ENCODE measurements around the gene DDX56. TPM values are rescaled to one million over a fixed set of nuclear protein-coding genes. Genes with fewer than 3 reads are reported as not detected.

DDX56 gene
- total RNA-seq, 1 donor from 2014 or later = 49.1 TPM

DNA sequence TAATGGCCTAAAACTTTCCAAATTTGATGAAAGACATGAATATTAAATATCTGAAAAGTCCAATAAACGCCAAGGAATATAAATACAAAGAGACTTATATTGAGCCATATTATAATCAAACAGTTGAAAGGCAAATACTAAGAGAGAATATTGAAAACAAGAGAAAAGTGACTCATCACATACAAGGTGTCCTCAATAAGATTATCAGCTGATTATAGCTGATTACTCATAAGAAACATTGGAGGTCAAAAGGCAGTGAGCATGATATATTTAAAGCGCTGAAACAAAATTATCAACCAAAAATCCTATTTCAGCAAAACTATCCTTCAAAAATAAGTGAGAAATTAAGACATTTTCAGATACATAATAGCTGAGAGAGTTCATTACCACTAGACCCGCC lies 24.8 kb downstream of the DDX56 start:
- Histone ChIP-seq H3K27me3 (ENCODE audit: control insufficient read depth in 3 of 3, insufficient read depth in 3 of 3, low read length in 3 of 3) (no peaks in the 10 kb centered on the region), H3K9me3 (ENCODE audit: control insufficient read depth in 3 of 3, low read length in 3 of 3) (no peaks in the 10 kb centered on the region), H3K4me1 (ENCODE audit: control insufficient read depth in 3 of 3, insufficient read depth in 3 of 3, low read length in 3 of 3) (no peaks in the 10 kb centered on the region), H3K4me3 (ENCODE audit: low read length in 3 of 3) (no peak overlapping the region), H3K36me3 (ENCODE audit: control insufficient read depth in 3 of 3, insufficient read depth in 3 of 3, low read length in 3 of 3) (no peaks in the 10 kb centered on the region), H3K27ac (ENCODE audit: low read depth, low read length) (no peak overlapping the region), H3K9ac (ENCODE audit: low read depth in 1 of 3, low read length in 3 of 3) (no peak overlapping the region)

- H3K4me3 ChIP-seq (ENCODE audit: low read length in 3 of 3) = no peak overlapping the region
- H3K27me3 ChIP-seq (ENCODE audit: control insufficient read depth in 3 of 3, insufficient read depth in 3 of 3, low read length in 3 of 3) = no peaks in the 10 kb centered on the region
- no peaks in the 10 kb centered on the region for H3K36me3 ChIP-seq (ENCODE audit: control insufficient read depth in 3 of 3, insufficient read depth in 3 of 3, low read length in 3 of 3)
- H3K27ac ChIP-seq (ENCODE audit: low read depth, low read length) = no peak overlapping the region
- no peaks in the 10 kb centered on the region for H3K9me3 ChIP-seq (ENCODE audit: control insufficient read depth in 3 of 3, low read length in 3 of 3)
- H3K9ac ChIP-seq (ENCODE audit: low read depth in 1 of 3, low read length in 3 of 3) = no peak overlapping the region
- no peaks in the 10 kb centered on the region for H3K4me1 ChIP-seq (ENCODE audit: control insufficient read depth in 3 of 3, insufficient read depth in 3 of 3, low read length in 3 of 3)
Measured at GRCh38 chr7:44547536-44548231, 26.0 kb downstream of the DDX56 start.

GRCh38 chr7:44541876-44542610 lies 31.7 kb downstream of the DDX56 start:
- H3K4me3 ChIP-seq (ENCODE audit: low read length in 3 of 3) = no peak overlapping the region
- H3K36me3 ChIP-seq (ENCODE audit: control insufficient read depth in 3 of 3, insufficient read depth in 3 of 3, low read length in 3 of 3) = no peaks in the 10 kb centered on the region
- no peak overlapping the region for H3K27ac ChIP-seq (ENCODE audit: low read depth, low read length)
- H3K9me3 ChIP-seq (ENCODE audit: control insufficient read depth in 3 of 3, low read length in 3 of 3) = no peaks in the 10 kb centered on the region
- no peaks in the 10 kb centered on the region for H3K4me1 ChIP-seq (ENCODE audit: control insufficient read depth in 3 of 3, insufficient read depth in 3 of 3, low read length in 3 of 3)
- H3K27me3 ChIP-seq (ENCODE audit: control insufficient read depth in 3 of 3, insufficient read depth in 3 of 3, low read length in 3 of 3) = no peaks in the 10 kb centered on the region
- no peak overlapping the region for H3K9ac ChIP-seq (ENCODE audit: low read depth in 1 of 3, low read length in 3 of 3)

GRCh38 chr7:44541028-44541869 lies 32.5 kb downstream of the DDX56 start, which contains the start of gene NPC1L1:
Gene NPC1L1 (minus strand): TSS chr7:44541330. CDS start chr7:44541259, 71 bp downstream.
- no peak within 1 kb of the TSS for H3K4me3 ChIP-seq (ENCODE audit: low read length in 3 of 3)
- H3K27me3 ChIP-seq (ENCODE audit: control insufficient read depth in 3 of 3, insufficient read depth in 3 of 3, low read length in 3 of 3) = no peaks in the 10 kb centered on the region
- no peaks in the 10 kb centered on the region for H3K4me1 ChIP-seq (ENCODE audit: control insufficient read depth in 3 of 3, insufficient read depth in 3 of 3, low read length in 3 of 3)
- H3K9me3 ChIP-seq (ENCODE audit: control insufficient read depth in 3 of 3, low read length in 3 of 3) = no peaks in the 10 kb centered on the region
- H3K27ac ChIP-seq (ENCODE audit: low read depth, low read length) = no peak within 1 kb of the TSS
- H3K9ac ChIP-seq (ENCODE audit: low read depth in 1 of 3, low read length in 3 of 3) = no peak within 1 kb of the TSS
- H3K36me3 ChIP-seq (ENCODE audit: control insufficient read depth in 3 of 3, insufficient read depth in 3 of 3, low read length in 3 of 3) = no peaks in the 10 kb centered on the region

DNA sequence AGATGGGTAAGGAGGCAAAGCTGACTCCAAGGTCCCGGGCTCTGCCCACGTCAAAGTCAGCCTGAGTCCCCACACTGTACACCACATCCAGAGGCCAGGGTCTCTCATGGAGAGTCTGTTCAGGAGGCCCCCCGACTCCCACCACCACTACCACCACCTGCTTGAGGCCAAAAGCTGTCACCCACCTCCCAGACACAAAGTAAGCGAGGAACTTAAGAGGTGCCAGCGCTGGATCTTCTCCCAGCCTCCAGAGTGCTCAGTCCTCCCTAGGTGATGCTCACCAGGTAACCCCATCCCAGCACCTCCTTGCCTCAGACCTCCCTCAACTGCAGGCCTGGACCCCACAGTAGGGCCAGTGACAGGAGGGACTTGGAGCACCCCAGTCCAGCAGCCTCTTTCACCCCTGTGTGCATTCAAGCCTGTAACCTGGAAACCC lies 33.1 kb downstream of the DDX56 start:
- H3K9ac ChIP-seq (ENCODE audit: low read depth in 1 of 3, low read length in 3 of 3) = no peak overlapping the region
- no peak overlapping the region for H3K27ac ChIP-seq (ENCODE audit: low read depth, low read length)
- H3K4me1 ChIP-seq (ENCODE audit: control insufficient read depth in 3 of 3, insufficient read depth in 3 of 3, low read length in 3 of 3) = no peaks in the 10 kb centered on the region
- no peaks in the 10 kb centered on the region for H3K9me3 ChIP-seq (ENCODE audit: control insufficient read depth in 3 of 3, low read length in 3 of 3)
- no peaks in the 10 kb centered on the region for H3K36me3 ChIP-seq (ENCODE audit: control insufficient read depth in 3 of 3, insufficient read depth in 3 of 3, low read length in 3 of 3)
- no peaks in the 10 kb centered on the region for H3K27me3 ChIP-seq (ENCODE audit: control insufficient read depth in 3 of 3, insufficient read depth in 3 of 3, low read length in 3 of 3)
- no peak overlapping the region for H3K4me3 ChIP-seq (ENCODE audit: low read length in 3 of 3)

DNA sequence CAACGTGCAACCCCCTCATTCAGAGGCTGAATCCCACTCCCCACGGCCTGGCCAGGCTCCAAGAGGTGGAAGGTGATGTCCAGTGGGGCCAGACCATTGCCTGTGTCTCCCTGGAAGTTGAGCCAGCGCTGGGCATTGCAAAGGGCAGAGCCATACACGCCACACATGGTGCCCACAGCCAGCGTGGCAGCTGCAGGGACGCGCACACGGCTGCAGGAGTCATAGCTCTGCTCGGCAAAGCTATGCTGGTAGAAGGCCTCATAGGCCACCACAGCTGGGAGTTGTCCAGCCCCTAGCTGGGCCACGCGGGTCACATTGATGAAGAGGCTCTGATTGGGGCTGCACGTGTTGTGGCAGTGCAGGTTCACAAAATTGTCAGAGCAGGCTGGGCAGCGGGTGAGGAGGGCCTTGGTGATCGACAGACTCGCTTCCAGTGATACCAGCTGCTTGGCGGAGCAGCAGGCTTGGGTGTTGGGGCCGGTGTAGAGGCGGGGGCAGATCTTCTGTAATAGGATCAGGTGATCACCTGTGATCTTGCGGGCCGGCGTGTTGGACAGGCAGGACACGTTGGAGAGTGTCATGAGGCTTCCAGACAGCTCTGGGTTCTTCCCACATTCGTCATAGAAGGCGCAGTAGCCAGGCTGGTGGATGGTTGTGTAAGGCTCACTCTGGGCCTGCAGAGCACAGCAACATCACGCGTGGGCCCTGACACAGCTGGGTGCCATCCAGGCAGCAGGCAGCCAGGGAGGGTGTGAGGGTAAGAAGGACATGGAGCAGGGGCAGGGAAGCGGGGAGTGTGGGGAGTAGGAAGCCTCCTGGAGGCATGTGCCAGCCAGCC lies 33.8 kb downstream of the DDX56 start:
- H3K27ac ChIP-seq (ENCODE audit: low read depth, low read length) = no peak overlapping the region
- no peak overlapping the region for H3K9ac ChIP-seq (ENCODE audit: low read depth in 1 of 3, low read length in 3 of 3)
- no peaks in the 10 kb centered on the region for H3K9me3 ChIP-seq (ENCODE audit: control insufficient read depth in 3 of 3, low read length in 3 of 3)
- H3K27me3 ChIP-seq (ENCODE audit: control insufficient read depth in 3 of 3, insufficient read depth in 3 of 3, low read length in 3 of 3) = no peaks in the 10 kb centered on the region
- no peak overlapping the region for H3K4me3 ChIP-seq (ENCODE audit: low read length in 3 of 3)
- no peaks in the 10 kb centered on the region for H3K4me1 ChIP-seq (ENCODE audit: control insufficient read depth in 3 of 3, insufficient read depth in 3 of 3, low read length in 3 of 3)
- no peaks in the 10 kb centered on the region for H3K36me3 ChIP-seq (ENCODE audit: control insufficient read depth in 3 of 3, insufficient read depth in 3 of 3, low read length in 3 of 3)

DNA sequence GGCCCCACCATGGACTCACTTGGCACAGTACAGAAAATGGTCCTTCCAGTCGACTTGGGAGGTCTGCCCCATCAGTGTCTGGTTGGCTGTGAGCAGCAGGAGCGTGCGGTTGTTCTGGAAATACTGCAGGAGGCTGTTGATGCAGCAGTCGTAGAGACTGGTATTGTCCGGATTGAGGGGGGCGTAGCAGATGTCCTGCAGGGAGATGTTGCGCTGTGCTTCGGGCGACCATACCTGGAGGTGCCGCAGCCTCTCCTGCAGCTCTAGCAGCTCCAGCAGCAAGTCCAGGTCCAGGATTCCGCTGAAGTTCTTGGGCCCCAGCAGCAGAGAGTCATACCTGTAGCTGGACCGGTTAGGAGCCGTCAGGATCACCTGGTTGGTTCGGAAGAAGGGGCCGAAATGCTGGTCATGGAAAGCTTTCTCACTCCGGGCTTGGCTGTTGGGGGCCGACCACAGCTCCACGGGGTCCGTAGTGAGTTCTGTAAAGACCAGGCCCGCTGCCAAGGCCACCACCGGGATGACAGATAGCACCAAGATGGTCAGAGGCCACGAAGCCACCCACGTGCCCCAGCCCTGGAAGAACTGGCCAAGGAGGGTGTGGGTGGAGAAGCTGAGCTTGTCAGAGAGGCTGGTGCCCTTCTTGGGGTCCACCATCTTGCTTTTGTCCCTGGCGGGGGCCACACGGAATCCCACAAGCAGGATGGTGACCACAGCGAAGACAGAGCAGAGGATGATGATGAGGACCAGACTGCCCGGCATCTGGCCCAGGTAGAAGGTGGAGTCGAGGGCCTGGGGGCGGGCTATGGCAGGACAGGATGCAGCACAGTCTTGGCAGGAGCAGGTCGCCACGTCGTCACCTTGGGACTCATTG lies 34.7 kb downstream of the DDX56 start:
- Histone ChIP-seq H3K27ac (ENCODE audit: low read depth, low read length) (no peak overlapping the region), H3K9me3 (ENCODE audit: control insufficient read depth in 3 of 3, low read length in 3 of 3) (no peaks in the 10 kb centered on the region), H3K4me3 (ENCODE audit: low read length in 3 of 3) (no peak overlapping the region), H3K9ac (ENCODE audit: low read depth in 1 of 3, low read length in 3 of 3) (no peak overlapping the region), H3K4me1 (ENCODE audit: control insufficient read depth in 3 of 3, insufficient read depth in 3 of 3, low read length in 3 of 3) (no peaks in the 10 kb centered on the region), H3K27me3 (ENCODE audit: control insufficient read depth in 3 of 3, insufficient read depth in 3 of 3, low read length in 3 of 3) (no peaks in the 10 kb centered on the region), H3K36me3 (ENCODE audit: control insufficient read depth in 3 of 3, insufficient read depth in 3 of 3, low read length in 3 of 3) (no peaks in the 10 kb centered on the region)

- Histone ChIP-seq H3K9ac (ENCODE audit: low read depth in 1 of 3, low read length in 3 of 3) (no peak overlapping the region), H3K36me3 (ENCODE audit: control insufficient read depth in 3 of 3, insufficient read depth in 3 of 3, low read length in 3 of 3) (no peaks in the 10 kb centered on the region), H3K4me1 (ENCODE audit: control insufficient read depth in 3 of 3, insufficient read depth in 3 of 3, low read length in 3 of 3) (no peaks in the 10 kb centered on the region), H3K4me3 (ENCODE audit: low read length in 3 of 3) (no peak overlapping the region), H3K9me3 (ENCODE audit: control insufficient read depth in 3 of 3, low read length in 3 of 3) (no peaks in the 10 kb centered on the region), H3K27me3 (ENCODE audit: control insufficient read depth in 3 of 3, insufficient read depth in 3 of 3, low read length in 3 of 3) (no peaks in the 10 kb centered on the region), H3K27ac (ENCODE audit: low read depth, low read length) (no peak overlapping the region)
Measured at GRCh38 chr7:44538093-44538797, 35.5 kb downstream of the DDX56 start.

Measured in skeletal muscle tissue (tissue), 4 donors.